ENCODE measurements around the gene KCNJ6.

GRCh38 chr21:37843191-37843590 is 73.1 kb downstream of the KCNJ6 start:
- TF ChIP-seq CTCF (IDR thresholded peaks at IDR 0.05): no peak
- TF ChIP-seq EZH2 (IDR thresholded peaks at IDR 0.05): no peak
- TF ChIP-seq EZH2phosphoT487 (IDR thresholded peaks at IDR 0.05): no peak
